ENCODE results near the gene RNF133. TPM values are rescaled to one million over a fixed set of nuclear protein-coding genes. Genes with fewer than 3 reads are reported as not detected.
"Not testable (repeated sequence)": the region's sequence is repeated elsewhere in the genome, so short reads cannot be mapped to it uniquely, and the experiment has no call there.

Gene RNF133
- total RNA-seq, 2 donors from 2014 or later: 1.0 to 3.2 TPM

- no peaks in the 10 kb centered on the region for H3K27me3 ChIP-seq (replicated peaks; ENCODE audit: insufficient read depth)
- H3K4me3 ChIP-seq: no peak overlapping the region
- H3K36me3 ChIP-seq: no peaks in the 10 kb centered on the region
- no peaks in the 10 kb centered on the region for H3K4me1 ChIP-seq (replicated peaks)
- no peak for DNase-seq (ENCODE audit: low spot score)
- 84% methylated on average over 10 of the region's 10 CpGs for WGBS
- H3K9me3 ChIP-seq: no peaks in the 10 kb centered on the region
- no peak overlapping the region for H3K27ac ChIP-seq
- TF ChIP-seq POLR2AphosphoS5 (IDR thresholded peaks at IDR 0.05) (no peak), POLR2A (IDR thresholded peaks at IDR 0.05) (no peak)
- intact Hi-C loops (cut with DNase I): loop anchor here (10.0 kb wide), 1 partner anchor 198 kb away; the partner anchor contains the start of gene CADPS2
These were observed 12.5 kb downstream of the RNF133 start for GRCh38 chr7:122686360-122686878.

- no peak overlapping the region for H3K27ac ChIP-seq
- no peak for TF ChIP-seq CTCF (IDR thresholded peaks at IDR 0.05)
- TF ChIP-seq POLR2AphosphoS5 (IDR thresholded peaks at IDR 0.05): no peak
These were observed 14.4 kb downstream of the RNF133 start for GRCh38 chr7:122684504-122684903.

GRCh38 chr7:122682815-122683550, 15.9 kb downstream of the RNF133 start:
- Histone ChIP-seq H3K4me3 (no peak overlapping the region), H3K4me1 (replicated peaks) (no peaks in the 10 kb centered on the region), H3K27ac (no peak overlapping the region), H3K36me3 (no peaks in the 10 kb centered on the region), H3K9me3 (no peaks in the 10 kb centered on the region), H3K27me3 (replicated peaks; ENCODE audit: insufficient read depth) (no peaks in the 10 kb centered on the region)
- intact Hi-C loops (cut with DNase I): loop anchor here (10.0 kb wide), 1 partner anchor 202 kb away; the partner anchor contains the start of gene CADPS2
- 65% methylated on average over 8 of the region's 8 CpGs for WGBS
- DNase-seq (ENCODE audit: low spot score): no peak
- TF ChIP-seq POLR2AphosphoS5 (IDR thresholded peaks at IDR 0.05) (no peak), CTCF (IDR thresholded peaks at IDR 0.05) (no peak), POLR2A (IDR thresholded peaks at IDR 0.05) (no peak)

More at GRCh38 chr7:122684504-122684903, 14.4 kb downstream of the RNF133 start:
- H3K36me3 ChIP-seq: no peaks in the 10 kb centered on the region
- 47% methylated on average over 2 of the region's 2 CpGs for WGBS
- intact Hi-C loops (cut with DNase I): loop anchor here (10.0 kb wide), 1 partner anchor 200 kb away; the partner anchor contains the start of gene CADPS2
- no peaks in the 10 kb centered on the region for H3K4me1 ChIP-seq (replicated peaks)
- no peaks in the 10 kb centered on the region for H3K9me3 ChIP-seq
- DNase-seq (ENCODE audit: low spot score): no peak
- no peak overlapping the region for H3K4me3 ChIP-seq
- no peaks in the 10 kb centered on the region for H3K27me3 ChIP-seq (replicated peaks; ENCODE audit: insufficient read depth)

- not testable (repeated sequence) for DNase-seq (ENCODE audit: low spot score); H3K4me1 ChIP-seq (replicated peaks); H3K36me3 ChIP-seq; H3K9me3 ChIP-seq; H3K4me3 ChIP-seq; H3K27me3 ChIP-seq (replicated peaks; ENCODE audit: insufficient read depth); H3K27ac ChIP-seq
- WGBS: 94% methylated on average over 16 of the region's 16 CpGs
- intact Hi-C loops (cut with DNase I): loop anchor here (10.0 kb wide), 1 partner anchor 204 kb away; the partner anchor contains the start of gene CADPS2
These were observed 17.7 kb downstream of the RNF133 start for GRCh38 chr7:122681186-122681585.

DNA sequence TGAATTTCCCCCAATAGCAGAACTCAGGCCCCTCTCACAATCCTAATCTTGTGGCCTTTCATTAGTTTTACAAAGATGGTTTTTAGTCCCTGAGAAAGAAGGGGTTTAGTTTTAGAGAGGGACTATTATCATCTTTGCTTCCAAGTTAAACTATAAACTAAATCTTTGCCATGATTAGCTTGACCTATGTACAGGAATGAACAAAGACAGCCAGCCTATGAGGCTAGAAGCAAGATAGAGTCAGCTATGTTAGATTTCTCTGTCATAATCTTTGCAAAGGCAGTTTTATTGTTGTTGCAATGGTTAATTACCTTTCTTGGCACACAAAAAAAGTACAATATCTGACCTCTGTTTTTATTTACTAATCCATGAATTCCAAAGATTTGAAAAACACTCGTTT, 19.1 kb downstream of the RNF133 start:
- no peak for TF ChIP-seq POLR2A (IDR thresholded peaks at IDR 0.05)
- no peak for TF ChIP-seq POLR2AphosphoS5 (IDR thresholded peaks at IDR 0.05)
- TF ChIP-seq CTCF (IDR thresholded peaks at IDR 0.05): no peak
- DNase-seq (ENCODE audit: low spot score): no peak
- H3K36me3 ChIP-seq: no peaks in the 10 kb centered on the region
- H3K9me3 ChIP-seq: no peaks in the 10 kb centered on the region
- H3K27ac ChIP-seq: peak overlapping the region in 1 of 2 donors; percentile 2
- H3K4me1 ChIP-seq (replicated peaks): no peaks in the 10 kb centered on the region
- 68% methylated on average over 1 of the region's 1 CpG for WGBS
- H3K27me3 ChIP-seq (replicated peaks; ENCODE audit: insufficient read depth): no peaks in the 10 kb centered on the region
- H3K4me3 ChIP-seq: no peak overlapping the region
- intact Hi-C loops (cut with DNase I): loop anchor here (10.0 kb wide), 1 partner anchor 205 kb away; the partner anchor contains the start of gene CADPS2
